K562 (cell line): ENCODE data around the gene ADGRG1. TPM values are rescaled to one million over a fixed set of nuclear protein-coding genes. Genes with fewer than 3 reads are reported as not detected.

ENCODE experiments used
- ARID2 ChIP-seq: fragments of 450-650 bp; IDR thresholded peaks from 2 replicates; pipeline ENCODE4 v1.6.1; 2017; ENCODE audit warnings: antibody characterized with exemption, mild to moderate bottlenecking
- ARNT ChIP-seq, 2 experiments: fragments of 450-650 bp; IDR thresholded peaks; 2 replicates each; pipeline ENCODE4 v1.6.1; 2016; ENCODE audit warnings: mild to moderate bottlenecking in 1 of 2
- ATF7 ChIP-seq: fragments of 450-650 bp; IDR thresholded peaks from 2 replicates; pipeline ENCODE4 v1.7.1; 2014; ENCODE audit warnings: mild to moderate bottlenecking, moderate library complexity
- BHLHE40 ChIP-seq: IDR thresholded peaks from 2 replicates; pipeline ENCODE4 v1.6.1; 2011; ENCODE audit warnings: low read length, improper control_type of control experiment
- EGR1 ChIP-seq: fragments of 450-650 bp; conservative IDR thresholded peaks from 2 replicates; pipeline ENCODE4 v1.6.1; 2017; ENCODE audit warnings: mild to moderate bottlenecking
- FOSL1 ChIP-seq: fragments of 200-800 bp; sonication (Bioruptor generic); conservative IDR thresholded peaks from 2 replicates; pipeline ENCODE4 v1.6.1; 2016; ENCODE audit warnings: missing genetic modification characterization, missing compliant biosample characterization
- HINFP ChIP-seq: fragments of 450-650 bp; conservative IDR thresholded peaks from 2 replicates; pipeline ENCODE4 v1.6.1; 2016; ENCODE audit warnings: missing genetic modification characterization, low read depth, mild to moderate bottlenecking, control low read depth, missing compliant biosample characterization
- HMGN3 ChIP-seq: IDR thresholded peaks from 2 replicates; pipeline ENCODE4 v1.6.1; 2011; ENCODE audit warnings: borderline replicate concordance, low read depth, mild to moderate bottlenecking, mixed read lengths, low read length; ENCODE audit not compliant: insufficient read length; ENCODE audit errors: extremely low read depth
- ID3 ChIP-seq, 2 experiments: fragments of 250-450 bp in 1 of 2; fragments of 450-650 bp in 1 of 2; sonication (Bioruptor Pico) in 1 of 2; IDR thresholded peaks; 2 replicates each; pipeline versions ENCODE4 v1.6.1 to v1.8.0; 2016 to 2021; ENCODE audit warnings: mild to moderate bottlenecking in 2 of 2, moderate library complexity in 2 of 2, missing compliant biosample characterization in 1 of 2, missing genetic modification characterization in 1 of 2
- KDM2B ChIP-seq: fragments of 250-450 bp; sonication (Bioruptor Pico); IDR thresholded peaks from 2 replicates; pipeline ENCODE4 v1.8.0; 2021; ENCODE audit warnings: mild to moderate bottlenecking, moderate library complexity
- NFIX ChIP-seq: fragments of 250-450 bp; sonication (Bioruptor Pico); IDR thresholded peaks from 2 replicates; pipeline ENCODE4 v1.4.0; 2020; ENCODE audit warnings: low read depth, mild to moderate bottlenecking, moderate library complexity
- PKNOX1 ChIP-seq: fragments of 450-650 bp; IDR thresholded peaks from 2 replicates; pipeline ENCODE4 v1.6.1; 2016
- RBM39 ChIP-seq: fragments of 200-400 bp; formaldehyde crosslinking; optimal IDR thresholded peaks from 2 replicates; pipeline ENCODE3; 2018; ENCODE audit warnings: low read depth, low read length
- SMC3 ChIP-seq: conservative IDR thresholded peaks from 2 replicates; pipeline ENCODE4 v1.6.1; 2011; ENCODE audit warnings: low read depth, low read length, improper control_type of control experiment; ENCODE audit not compliant: insufficient read depth
- SNAPC5 ChIP-seq: fragments of 250-450 bp; sonication (Bioruptor Pico); IDR thresholded peaks from 2 replicates; pipeline ENCODE4 v1.8.0; 2021; ENCODE audit warnings: moderate library complexity, mild to moderate bottlenecking, inconsistent platforms
- TSHZ1 ChIP-seq: fragments of 250-450 bp; sonication (Bioruptor Pico); IDR thresholded peaks from 2 replicates; pipeline ENCODE4 v1.4.0; 2020; ENCODE audit warnings: mild to moderate bottlenecking, moderate library complexity
- XRCC5 ChIP-seq: fragments of 200-400 bp; formaldehyde crosslinking; IDR thresholded peaks from 2 replicates; pipeline ENCODE4 v1.6.1; 2017; ENCODE audit warnings: low read depth, mild to moderate bottlenecking, low read length
- ZNF263 ChIP-seq: sonication (generic); formaldehyde crosslinking; IDR thresholded peaks from 2 replicates; pipeline ENCODE4 v1.8.0; 2022; ENCODE audit warnings: mild to moderate bottlenecking, missing genetic modification reagents, borderline replicate concordance
- ZNF282 ChIP-seq: sonication (generic); formaldehyde crosslinking; IDR thresholded peaks from 2 replicates; pipeline ENCODE4 v1.8.1; 2023; ENCODE audit warnings: missing genetic modification reagents
- ZNF644 ChIP-seq: fragments of 200-800 bp; sonication (Bioruptor generic); IDR thresholded peaks from 2 replicates; pipeline ENCODE4 v1.6.1; 2016; ENCODE audit warnings: low read depth, missing genetic modification characterization, missing compliant biosample characterization
- ZNF699 ChIP-seq: fragments of 250-450 bp; sonication (Bioruptor Pico); IDR thresholded peaks from 2 replicates; pipeline ENCODE4 v1.8.0; 2021; ENCODE audit warnings: mild to moderate bottlenecking, moderate library complexity; ENCODE audit not compliant: insufficient replicate concordance
- polyA plus RNA-seq, 8 experiments: library from polyadenylated mRNA; depleted of rRNA in 4 of 8; stranded (reverse) in 5 of 8; unstranded in 3 of 8; fragments of >200 nt; fragmentation: Nextera tagmentation in 2 of 8; fragmentation: Illumina TruSeq in 1 of 8; extraction: Ambion mirVana in 2 of 8; extraction: Trizol in 1 of 8; gene quantifications; 2 replicates each; pipeline versions ENCODE4 v1.2.1 to v1.2.3, GENCODE V29; 2011 to 2014; ENCODE audit warnings: inconsistent platforms in 1 of 8, missing spikeins in 1 of 8
- total RNA-seq, 7 experiments: library from RNA; depleted of rRNA in 6 of 7; stranded (reverse); fragments of >200 nt in 6 of 7; fragmentation: Illumina TruSeq in 2 of 7; extraction: Trizol in 2 of 7; gene quantifications; 2 replicates each; pipeline versions ENCODE4 v1.2.1 to v1.2.3, GENCODE V29; 2011 to 2021; ENCODE audit warnings: low replicate concordance in 1 of 7

ADGRG1 gene
- total and polyA plus RNA-seq, 9 of the 15 experiments (the other 6 are each of a cell fraction or from before 2014, with no cell fraction given), result 0.04 to 0.31 (median 0.16) TPM; not detected in 6

DNA sequence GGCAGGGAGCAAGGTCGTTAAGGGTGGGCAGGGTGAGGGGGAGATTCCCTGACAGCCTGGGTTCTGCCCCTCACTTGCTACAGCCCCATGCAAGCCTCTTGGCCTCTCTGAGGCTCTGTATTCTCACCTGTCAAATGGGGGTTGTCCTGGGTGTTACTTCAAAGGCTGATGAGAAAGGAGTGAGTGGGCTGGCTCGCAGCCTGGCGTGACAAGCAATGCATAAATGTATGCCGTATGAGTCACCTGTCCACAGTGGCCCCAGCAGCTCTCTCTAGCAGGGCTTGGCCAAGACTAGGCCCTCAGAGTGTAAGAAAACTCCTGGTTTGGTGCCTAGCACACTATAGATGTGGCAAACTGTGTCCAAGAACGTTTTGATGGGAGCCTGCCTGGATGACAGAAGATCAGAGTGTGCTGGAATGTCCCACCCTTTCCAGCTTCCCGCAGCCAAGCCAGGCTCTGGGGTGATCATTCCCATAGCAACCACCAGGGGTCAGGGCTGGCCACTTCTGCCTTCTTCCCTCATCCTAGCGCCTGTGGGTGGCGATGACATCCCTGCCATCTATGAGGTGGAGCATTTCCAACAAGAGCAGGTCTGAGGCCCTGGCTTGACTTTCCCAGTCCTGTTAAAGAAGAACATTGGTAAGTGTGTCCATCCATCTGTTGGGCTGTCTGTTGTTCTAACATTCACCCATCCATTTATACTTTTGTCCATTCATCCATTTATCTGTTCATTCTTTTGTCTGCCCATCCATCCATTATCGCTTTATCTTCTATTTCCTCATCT lies 37.2 kb upstream of the ADGRG1 start (continued):
- no peak for TF ChIP-seq ZNF699 (CRISPR knock-in tag)
- TF ChIP-seq TSHZ1 (CRISPR knock-in tag), result no peak
- TF ChIP-seq RBM39, result no peak
- TF ChIP-seq KDM2B (CRISPR knock-in tag), result no peak
- TF ChIP-seq PKNOX1, result no peak
- TF ChIP-seq SNAPC5 (CRISPR knock-in tag), result no peak
- TF ChIP-seq XRCC5, result 0 out of 2 replicates have a peak, but pooled peaks have one; percentile 52
- TF ChIP-seq EGR1, result 0 out of 2 replicates have a peak, but pooled peaks have one; percentile 18
- TF ChIP-seq ARID2, result 0 out of 2 replicates have a peak, but pooled peaks have one; percentile 18
- peak; percentile 86 for TF ChIP-seq SMC3
- TF ChIP-seq ARNT (IDR thresholded peaks at IDR 0.05), result no peak
- peak; percentile 76; the same call in 1 of the 2 replicates for TF ChIP-seq ZNF263 (CRISPR knock-in tag)
- no peak for TF ChIP-seq ZNF644 (tag)
- peak; percentile 56; the same call in 1 of the 2 replicates for TF ChIP-seq FOSL1 (tag)
- no peak for TF ChIP-seq HINFP (tag)
- TF ChIP-seq ZNF282 (CRISPR knock-in tag), result no peak
- no peak for TF ChIP-seq NFIX
- TF ChIP-seq HMGN3, result no peak
- no peak for TF ChIP-seq ID3 (CRISPR knock-in tag; IDR thresholded peaks at IDR 0.05)
- no peak for TF ChIP-seq ID3 (tag; IDR thresholded peaks at IDR 0.05)
- peak; percentile 33 for TF ChIP-seq ATF7
- TF ChIP-seq BHLHE40, result no peak
